ENCODE measurements around the gene ALDH1L2.
A peak's percentile ranks its signal among the peaks of the same experiment; 100 is the strongest.

ALDH1L2 gene

GRCh38 chr12:105014603-105015002 is 69.7 kb downstream of the ALDH1L2 start:
- ATAC-seq (ENCODE audit: low read depth) (no peak), DNase-seq (ENCODE audit: low spot score) (no peak)
- Histone ChIP-seq H3K4me1 (ENCODE audit: insufficient read depth, poor library complexity, severe bottlenecking) (no peaks in the 10 kb centered on the region), H3K9me3 (ENCODE audit: severe bottlenecking) (no peaks in the 10 kb centered on the region), H3K27me3 (ENCODE audit: insufficient read depth, poor library complexity, severe bottlenecking) (no peaks in the 10 kb centered on the region), H3K36me3 (ENCODE audit: low read depth) (peaks cover 11% of the 10 kb centered on the region; the same call in 1 of the 2 replicates), H3K27ac (ENCODE audit: poor library complexity, severe bottlenecking) (no peak overlapping the region), H3K4me3 (ENCODE audit: severe bottlenecking) (no peak overlapping the region)
- TF ChIP-seq CTCF (IDR thresholded peaks at IDR 0.05; ENCODE audit: poor library complexity, severe bottlenecking): no peak

GRCh38 chr12:105013892-105014291 is 70.4 kb downstream of the ALDH1L2 start:
- Histone ChIP-seq H3K4me3 (ENCODE audit: severe bottlenecking) (no peak overlapping the region), H3K27me3 (ENCODE audit: insufficient read depth, poor library complexity, severe bottlenecking) (no peaks in the 10 kb centered on the region), H3K27ac (ENCODE audit: poor library complexity, severe bottlenecking) (no peak overlapping the region), H3K9me3 (ENCODE audit: severe bottlenecking) (no peaks in the 10 kb centered on the region), H3K4me1 (ENCODE audit: insufficient read depth, poor library complexity, severe bottlenecking) (no peaks in the 10 kb centered on the region), H3K36me3 (ENCODE audit: low read depth) (peaks cover 17% of the 10 kb centered on the region; the same call in 1 of the 2 replicates)
- ATAC-seq (ENCODE audit: low read depth): no peak
- TF ChIP-seq CTCF (IDR thresholded peaks at IDR 0.05; ENCODE audit: poor library complexity, severe bottlenecking): no peak
- DNase-seq (ENCODE audit: low spot score): no peak

- no peak for ATAC-seq (ENCODE audit: low read depth)
- peaks cover 64% of the 10 kb centered on the region for H3K36me3 ChIP-seq (ENCODE audit: low read depth)
- no peak overlapping the region for H3K4me3 ChIP-seq (ENCODE audit: severe bottlenecking)
- TF ChIP-seq CTCF (IDR thresholded peaks at IDR 0.05; ENCODE audit: poor library complexity, severe bottlenecking): no peak
- no peaks in the 10 kb centered on the region for H3K27me3 ChIP-seq (ENCODE audit: insufficient read depth, poor library complexity, severe bottlenecking)
- no peak for DNase-seq (ENCODE audit: low spot score)
- H3K9me3 ChIP-seq (ENCODE audit: severe bottlenecking): no peaks in the 10 kb centered on the region
- no peaks in the 10 kb centered on the region for H3K4me1 ChIP-seq (ENCODE audit: insufficient read depth, poor library complexity, severe bottlenecking)
- H3K27ac ChIP-seq (ENCODE audit: poor library complexity, severe bottlenecking): no peak overlapping the region
Measured at GRCh38 chr12:105001476-105001875, 82.8 kb downstream of the ALDH1L2 start.

- ATAC-seq (ENCODE audit: low read depth) (no peak), DNase-seq (ENCODE audit: low spot score) (no peak)
- TF ChIP-seq CTCF (IDR thresholded peaks at IDR 0.05; ENCODE audit: poor library complexity, severe bottlenecking): no peak
- Histone ChIP-seq H3K27ac (ENCODE audit: poor library complexity, severe bottlenecking) (no peak overlapping the region), H3K4me1 (ENCODE audit: insufficient read depth, poor library complexity, severe bottlenecking) (no peaks in the 10 kb centered on the region), H3K9me3 (ENCODE audit: severe bottlenecking) (no peaks in the 10 kb centered on the region), H3K4me3 (ENCODE audit: severe bottlenecking) (no peak overlapping the region), H3K27me3 (ENCODE audit: insufficient read depth, poor library complexity, severe bottlenecking) (no peaks in the 10 kb centered on the region), H3K36me3 (ENCODE audit: low read depth) (peaks cover 65% of the 10 kb centered on the region)
Measured at GRCh38 chr12:104999347-104999685, 84.9 kb downstream of the ALDH1L2 start.

- H3K36me3 ChIP-seq (ENCODE audit: low read depth): peaks cover 60% of the 10 kb centered on the region
- no peak for TF ChIP-seq CTCF (IDR thresholded peaks at IDR 0.05; ENCODE audit: poor library complexity, severe bottlenecking)
Measured at GRCh38 chr12:104998423-104999346, 85.6 kb downstream of the ALDH1L2 start.

More at GRCh38 chr12:104998423-104999346, 85.6 kb downstream of the ALDH1L2 start:
- Histone ChIP-seq H3K9me3 (ENCODE audit: severe bottlenecking) (no peaks in the 10 kb centered on the region), H3K4me1 (ENCODE audit: insufficient read depth, poor library complexity, severe bottlenecking) (no peaks in the 10 kb centered on the region), H3K4me3 (ENCODE audit: severe bottlenecking) (no peak overlapping the region), H3K27me3 (ENCODE audit: insufficient read depth, poor library complexity, severe bottlenecking) (no peaks in the 10 kb centered on the region), H3K27ac (ENCODE audit: poor library complexity, severe bottlenecking) (no peak overlapping the region)
- ATAC-seq (ENCODE audit: low read depth): peak; percentile 49; the same call in 1 of the 3 replicates
- DNase-seq (ENCODE audit: low spot score): no peak
